GM12892 (cell line): ENCODE data around the gene WDR59.

Source experiments
- POLR2A ChIP-seq: IDR thresholded peaks from 2 replicates; pipeline ENCODE4 v1.6.1; 2011; ENCODE audit warnings: low read depth, low read length, control low read depth
- POLR2AphosphoS5 ChIP-seq: IDR thresholded peaks from 2 replicates; pipeline ENCODE4 v1.6.1; 2011; ENCODE audit warnings: low read depth, low read length, control low read depth
- TAF1 ChIP-seq: IDR thresholded peaks from 2 replicates; pipeline ENCODE4 v1.6.1; 2011; ENCODE audit warnings: low read depth, mild to moderate bottlenecking, control low read depth, low read length, borderline replicate concordance

DNA sequence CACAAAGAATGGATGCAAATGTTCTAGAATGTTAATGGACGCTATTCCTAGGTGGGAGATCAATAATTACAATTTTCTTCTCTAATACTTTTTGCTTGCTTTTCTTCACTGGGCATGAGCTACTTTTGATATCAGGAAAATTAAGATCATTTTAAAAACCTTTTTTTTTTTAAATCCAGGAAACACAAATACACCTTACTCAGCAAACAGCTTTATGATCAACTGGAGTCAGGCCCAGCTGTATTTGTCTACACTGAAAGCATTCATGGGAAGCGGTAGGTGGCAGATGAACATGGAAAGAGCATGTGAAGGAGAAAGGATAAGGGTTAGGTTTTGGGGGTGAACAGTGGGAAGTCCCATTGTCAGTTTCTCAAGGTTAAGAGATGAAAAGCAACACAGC, 97.8 kb downstream of the WDR59 start:
- no peak for TF ChIP-seq POLR2A
- no peak for TF ChIP-seq TAF1
- TF ChIP-seq POLR2AphosphoS5, result no peak
